Ureter (tissue), 1 donor: ENCODE measurements around the gene LY6G5C. TPM values are rescaled to one million over a fixed set of nuclear protein-coding genes. Genes with fewer than 3 reads are reported as not detected.

ENCODE experiments used
- DNase-seq: peaks from one replicate; pipeline ENCODE4 v3.0.0-alpha.2; 2020; ENCODE audit warnings: low spot score
- total RNA-seq: library from RNA; stranded (reverse); gene quantifications from one replicate; pipeline ENCODE4 v1.2.4, GENCODE V29; 2023
- donor health status: DM: yes; HTN: yes; CAD: no.

Gene LY6G5C
- total RNA-seq, 1 donor from 2014 or later: 3.0 TPM

DNA sequence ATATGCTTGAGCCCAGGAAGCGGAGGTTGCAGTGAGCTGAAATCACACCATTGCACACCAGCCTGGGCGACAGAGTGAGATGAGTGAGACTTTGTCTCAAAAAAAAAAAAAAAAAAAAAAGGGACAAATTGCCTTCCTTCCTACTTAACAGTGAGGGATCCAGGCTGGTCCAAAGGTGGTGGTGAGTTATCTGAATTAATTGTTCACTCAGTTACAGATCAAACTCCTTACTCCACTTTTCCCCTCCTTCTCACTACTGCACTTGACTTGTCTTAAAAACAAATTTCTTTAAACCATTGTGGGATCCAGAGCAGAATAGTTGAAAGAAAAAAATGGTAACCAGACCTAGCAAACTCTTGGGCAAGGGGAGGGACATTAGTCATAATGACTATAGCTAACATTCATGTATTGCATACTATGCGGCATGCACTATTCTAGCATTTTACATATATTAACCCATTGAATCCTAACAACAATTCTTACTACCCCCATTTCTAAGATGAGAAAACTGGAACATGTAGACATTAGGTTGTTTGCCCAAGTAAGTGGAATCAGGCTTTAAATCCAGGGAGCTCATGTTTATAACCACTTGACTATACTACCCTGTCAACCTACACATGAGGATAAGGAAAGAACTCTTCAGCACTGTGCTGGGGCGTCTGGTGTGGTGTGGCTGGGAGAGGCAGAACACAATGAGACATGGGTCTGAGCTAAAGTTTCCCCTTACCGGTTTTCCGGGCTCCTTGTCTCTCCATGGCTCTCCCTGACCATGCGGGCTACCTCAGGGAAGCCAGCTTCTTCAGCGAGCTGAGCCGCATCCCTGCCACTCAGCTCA lies 17.5 kb downstream of the LY6G5C start:
- DNase-seq: no peak

DNA sequence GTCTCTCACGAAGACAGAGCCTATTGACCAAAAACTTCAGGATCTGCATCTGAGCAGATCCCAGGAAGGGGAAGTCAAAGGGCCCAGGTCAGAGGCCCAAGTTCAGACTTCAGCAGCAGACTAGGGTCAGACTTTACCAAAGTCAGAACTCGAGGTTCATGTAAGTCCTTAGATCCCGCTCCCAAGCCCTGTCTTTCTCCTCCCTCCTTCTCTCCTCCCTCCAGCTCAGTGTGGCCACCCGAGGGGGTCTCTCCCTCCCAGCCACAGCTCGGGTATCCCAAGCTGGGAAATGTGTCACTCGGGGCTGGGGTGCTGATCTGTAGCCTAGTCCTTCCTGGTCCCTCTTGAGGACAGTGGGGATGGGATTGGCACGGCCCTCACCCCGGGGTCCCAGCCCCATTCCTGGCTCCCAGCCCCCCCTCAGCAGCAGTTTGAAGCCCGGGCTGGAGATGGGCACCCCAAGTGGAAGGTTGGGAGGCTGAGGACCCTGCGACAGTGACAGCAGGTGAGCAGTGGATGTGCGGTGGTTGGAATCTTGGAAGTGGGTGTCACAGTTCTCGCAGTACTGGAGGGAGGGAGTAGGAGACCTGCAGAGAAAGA lies 18.6 kb downstream of the LY6G5C start:
- no peak for DNase-seq

DNA sequence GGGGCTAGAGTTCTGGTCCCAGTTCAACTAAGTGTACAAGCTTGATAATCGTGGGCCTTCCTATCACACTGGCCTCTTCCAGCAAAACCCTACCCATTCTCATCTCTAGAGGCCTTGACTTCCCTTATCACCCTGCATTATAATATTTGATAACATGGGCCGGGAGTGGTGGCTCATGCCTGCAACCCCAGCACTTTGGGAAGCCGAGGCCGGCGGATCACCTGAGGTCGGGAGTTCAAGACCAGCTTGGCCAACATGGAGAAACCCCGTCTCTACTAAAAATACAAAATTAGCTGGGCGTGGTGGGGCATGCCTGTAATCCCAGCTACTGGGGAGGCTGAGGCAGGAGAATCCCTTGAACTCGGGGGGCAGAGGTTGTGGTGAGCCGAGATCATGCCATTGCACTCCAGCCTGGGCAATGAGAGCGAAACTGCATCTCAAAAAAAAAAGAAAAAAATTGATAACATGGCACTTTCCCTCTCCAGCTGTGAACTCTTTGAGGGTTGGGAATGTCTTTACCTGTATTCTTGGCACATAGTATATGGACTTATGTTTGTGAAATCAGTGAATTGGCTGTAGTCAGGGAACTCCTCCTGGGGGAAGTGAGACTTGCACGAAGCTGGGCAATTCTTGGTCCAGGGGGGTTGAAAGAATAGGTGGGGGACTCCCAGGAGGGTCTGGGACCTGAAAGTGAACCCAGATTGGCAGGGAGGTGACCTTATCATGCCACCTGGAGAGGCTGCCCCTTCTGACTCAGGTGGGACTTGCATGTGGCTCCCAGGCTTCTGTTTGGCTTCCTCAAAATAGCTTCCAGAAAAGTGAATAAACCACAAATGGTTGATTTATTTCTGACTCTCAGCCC lies 19.4 kb downstream of the LY6G5C start:
- no peak for DNase-seq

DNA sequence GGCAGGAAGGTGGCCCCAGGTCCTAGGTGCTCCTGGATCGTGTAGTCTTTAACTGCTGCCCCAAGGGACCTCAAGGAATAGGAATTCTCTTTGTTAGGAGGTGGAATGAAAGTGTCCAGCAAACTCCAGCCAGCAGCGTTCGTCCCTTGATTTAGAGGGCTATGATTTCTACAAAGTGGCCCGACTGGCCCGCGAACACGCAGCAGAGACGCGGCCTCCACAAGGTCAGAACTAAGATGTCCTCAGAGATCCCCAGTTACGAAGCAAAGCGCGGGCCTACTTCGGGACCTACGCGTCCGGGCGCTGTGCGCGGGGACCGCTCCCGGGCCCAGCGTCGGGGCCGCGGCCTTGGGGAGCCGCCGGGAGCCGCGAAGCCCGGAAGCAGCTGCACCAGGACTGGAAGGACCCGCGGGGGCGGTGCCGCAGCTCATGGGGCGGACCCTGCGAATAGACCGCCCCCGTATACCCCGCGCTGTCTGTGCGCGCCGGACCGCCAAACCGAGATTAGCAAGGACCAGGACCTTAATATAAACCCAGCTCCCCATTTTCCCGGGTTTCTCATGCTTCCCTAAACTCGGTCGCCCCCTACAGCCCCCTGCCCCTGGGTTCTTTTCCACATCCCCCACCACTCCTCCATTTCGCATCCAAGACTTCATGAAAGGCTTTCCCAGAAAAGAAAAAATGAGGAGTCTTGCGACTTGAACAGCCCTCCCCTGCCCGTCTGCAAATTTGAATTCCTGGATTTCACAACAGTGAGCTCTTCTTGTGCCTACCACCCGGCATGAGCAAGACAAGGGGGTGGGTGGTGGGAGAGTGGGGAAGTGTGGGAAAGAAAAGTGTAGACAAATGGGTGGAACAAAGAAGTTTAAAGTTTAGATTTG lies 20.2 kb downstream of the LY6G5C start, which contains the start of gene C6orf47:
TSS of gene C6orf47 (minus strand) at position 398 of the 881 bp plus-strand sequence. CDS start 831 bp downstream, outside the sequence.
- peak; percentile 87 for DNase-seq

DNA sequence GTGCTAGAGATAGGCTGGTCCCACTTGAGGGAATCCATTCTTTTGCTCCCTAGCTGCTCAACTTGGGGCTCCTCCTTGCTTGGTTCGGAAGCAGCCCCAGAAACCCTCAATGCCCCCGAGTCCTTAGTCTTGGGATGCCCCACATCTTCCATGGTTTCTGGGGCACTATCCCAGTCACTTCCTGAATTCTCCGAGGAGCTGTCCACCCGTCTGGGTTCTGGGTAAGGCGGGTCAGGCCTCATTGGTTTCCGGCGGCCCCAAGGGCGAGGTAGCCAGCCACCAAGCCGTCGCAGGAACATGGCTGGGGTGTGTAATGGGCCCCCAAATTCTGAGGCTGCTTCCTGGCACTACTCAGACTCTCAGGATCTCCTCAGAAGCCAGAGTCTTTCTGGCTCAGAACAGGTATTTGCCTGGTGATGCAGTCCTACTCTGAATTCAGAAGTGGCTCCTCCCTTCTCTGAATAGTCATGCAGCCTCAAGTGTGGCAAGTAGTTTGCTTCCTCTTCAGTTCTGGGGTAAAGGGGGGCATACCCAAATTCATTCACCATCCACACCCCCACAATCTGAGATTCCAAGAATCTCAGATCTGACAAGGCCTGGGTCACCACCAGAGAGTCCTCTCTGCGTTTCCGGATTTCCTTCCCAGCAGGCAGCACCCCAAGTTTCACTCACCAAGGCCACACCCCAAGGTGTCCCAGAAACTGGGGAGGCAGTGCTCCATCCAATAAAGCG lies 21.1 kb downstream of the LY6G5C start:
- DNase-seq: no peak

DNA sequence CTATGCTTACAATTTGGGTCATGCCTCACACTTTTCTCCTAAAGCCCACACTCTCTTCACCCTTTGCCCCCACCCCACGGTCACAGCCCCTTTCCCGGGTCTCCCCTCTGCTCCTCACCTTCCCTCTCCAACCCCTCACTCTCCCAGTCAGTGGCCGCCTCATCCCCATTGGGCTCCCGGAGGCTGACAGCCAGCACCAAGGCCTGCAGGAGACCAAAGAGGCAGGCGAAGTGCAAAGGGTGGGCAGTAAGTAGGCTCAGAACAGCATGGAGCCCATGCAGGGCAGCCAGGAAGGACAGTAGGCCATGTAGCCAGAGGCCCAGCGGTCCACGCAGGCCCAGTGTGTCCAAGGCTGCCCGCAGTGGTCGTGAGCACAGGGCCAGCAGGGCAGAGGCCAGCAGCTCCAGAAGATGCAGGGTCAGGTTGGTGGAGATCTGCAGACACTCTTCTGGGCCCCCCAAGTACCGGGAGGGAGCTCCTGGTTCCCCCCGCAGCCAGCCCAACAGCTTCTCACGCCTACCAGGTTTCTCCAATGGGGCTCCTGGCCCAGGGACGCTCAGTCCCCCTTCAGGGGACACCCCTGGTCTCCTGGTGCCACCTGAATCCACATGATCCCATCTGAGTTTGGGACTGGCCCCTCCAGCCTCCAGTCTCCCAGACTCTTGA lies 21.8 kb downstream of the LY6G5C start:
- no peak for DNase-seq

DNA sequence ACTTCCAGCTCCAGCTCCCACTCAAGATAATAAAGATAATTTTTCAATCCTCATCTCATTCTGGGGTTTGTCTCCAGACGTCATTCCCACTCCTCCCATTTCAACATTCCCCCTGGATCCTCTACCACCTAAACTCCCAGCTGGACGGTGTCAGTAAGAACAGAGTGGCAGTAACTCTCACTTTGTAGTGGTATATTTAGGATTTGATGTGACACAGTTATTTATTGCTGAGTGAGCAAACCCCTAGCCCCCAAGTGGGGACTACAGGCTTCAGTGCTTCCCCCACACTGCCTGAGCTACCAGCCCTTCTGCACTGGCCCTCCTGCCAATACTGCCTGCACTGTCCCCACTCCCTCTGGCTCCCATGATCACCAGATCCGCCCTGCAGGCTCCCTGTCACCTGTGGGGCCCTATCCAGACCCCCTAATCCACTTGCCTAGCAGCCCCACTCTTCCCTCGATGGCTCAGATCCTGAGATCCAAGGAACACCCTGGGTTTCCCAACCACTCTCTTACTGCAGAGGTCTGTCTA lies 22.6 kb downstream of the LY6G5C start:
- no peak for DNase-seq

DNA sequence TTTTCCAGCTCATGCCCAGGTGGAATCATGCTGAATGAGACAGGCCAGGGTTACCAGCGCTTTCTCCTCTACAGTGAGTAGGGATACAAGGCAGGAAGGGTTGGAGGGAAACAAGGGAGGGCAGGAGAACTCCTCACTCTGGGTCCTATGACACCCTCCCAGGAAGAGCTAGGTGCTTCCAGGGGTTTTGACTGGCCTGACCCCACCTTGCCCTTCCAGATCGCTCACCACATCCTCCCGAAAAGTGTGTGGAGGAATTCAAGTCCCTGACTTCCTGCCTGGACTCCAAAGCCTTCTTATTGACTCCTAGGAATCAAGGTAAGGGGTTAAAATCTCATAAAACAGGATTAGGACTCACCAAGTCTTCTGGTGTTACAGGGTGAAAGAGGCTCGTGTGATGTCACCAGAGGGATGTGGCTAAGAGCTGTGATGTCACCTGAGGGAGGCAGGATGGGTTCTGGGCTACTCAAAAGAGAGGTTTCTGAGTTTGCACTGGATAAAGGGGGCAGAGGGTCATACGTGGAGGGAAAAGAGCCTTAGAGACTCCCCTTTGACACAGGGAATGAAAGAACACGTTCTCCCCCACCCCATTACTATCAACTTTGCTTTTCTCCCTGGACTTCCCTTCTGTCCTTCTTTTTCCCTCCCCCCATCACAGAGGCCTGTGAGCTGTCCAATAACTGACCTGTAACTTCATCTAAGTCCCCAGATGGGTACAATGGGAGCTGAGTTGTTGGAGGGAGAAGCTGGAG lies 23.3 kb downstream of the LY6G5C start:
- DNase-seq: no peak

DNA sequence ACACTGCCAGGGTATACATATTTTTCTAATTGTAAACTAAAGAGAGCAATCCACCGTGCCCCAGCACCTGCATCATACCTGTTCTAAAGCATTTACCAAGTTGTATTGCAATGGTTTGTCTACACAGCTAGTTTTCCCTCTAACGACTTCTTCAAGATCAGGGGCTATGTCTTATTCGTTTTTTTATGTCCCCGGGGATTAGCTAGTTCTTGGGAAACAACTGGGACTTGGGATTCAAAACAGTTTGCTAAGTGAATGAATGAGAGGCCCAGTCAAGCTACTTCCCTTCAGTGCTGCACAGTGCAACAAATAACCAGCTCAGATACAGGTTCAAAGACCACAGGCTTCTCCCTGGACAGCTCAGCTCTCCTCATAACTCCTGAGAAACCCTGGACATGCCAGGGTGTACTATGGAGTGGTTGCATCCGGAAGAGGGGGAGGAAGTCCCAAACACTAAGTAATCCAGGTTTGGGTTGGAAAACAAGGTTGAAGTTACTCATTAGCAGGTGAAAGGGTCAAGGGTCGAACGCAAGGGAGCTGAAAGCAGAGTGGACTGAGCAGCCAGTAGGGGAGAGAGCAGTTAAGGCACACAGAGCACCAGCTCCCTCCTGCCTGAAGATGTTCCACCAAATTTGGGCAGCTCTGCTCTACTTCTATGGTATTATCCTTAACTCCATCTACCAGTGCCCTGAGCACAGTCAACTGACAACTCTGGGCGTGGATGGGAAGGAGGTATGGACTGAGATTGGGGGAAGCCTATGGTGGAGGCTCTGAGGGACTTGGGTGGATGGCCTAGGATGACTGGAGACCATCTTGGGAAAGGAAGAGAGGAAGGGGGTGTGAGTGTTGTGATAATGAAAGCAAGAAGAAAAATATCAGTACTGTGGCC lies 25.3 kb downstream of the LY6G5C start, which contains the start of gene APOM:
TSS of gene APOM (plus strand) at position 546 of the 889 bp plus-strand sequence. CDS start at position 619, 73 bp downstream.
- DNase-seq: no peak

DNA sequence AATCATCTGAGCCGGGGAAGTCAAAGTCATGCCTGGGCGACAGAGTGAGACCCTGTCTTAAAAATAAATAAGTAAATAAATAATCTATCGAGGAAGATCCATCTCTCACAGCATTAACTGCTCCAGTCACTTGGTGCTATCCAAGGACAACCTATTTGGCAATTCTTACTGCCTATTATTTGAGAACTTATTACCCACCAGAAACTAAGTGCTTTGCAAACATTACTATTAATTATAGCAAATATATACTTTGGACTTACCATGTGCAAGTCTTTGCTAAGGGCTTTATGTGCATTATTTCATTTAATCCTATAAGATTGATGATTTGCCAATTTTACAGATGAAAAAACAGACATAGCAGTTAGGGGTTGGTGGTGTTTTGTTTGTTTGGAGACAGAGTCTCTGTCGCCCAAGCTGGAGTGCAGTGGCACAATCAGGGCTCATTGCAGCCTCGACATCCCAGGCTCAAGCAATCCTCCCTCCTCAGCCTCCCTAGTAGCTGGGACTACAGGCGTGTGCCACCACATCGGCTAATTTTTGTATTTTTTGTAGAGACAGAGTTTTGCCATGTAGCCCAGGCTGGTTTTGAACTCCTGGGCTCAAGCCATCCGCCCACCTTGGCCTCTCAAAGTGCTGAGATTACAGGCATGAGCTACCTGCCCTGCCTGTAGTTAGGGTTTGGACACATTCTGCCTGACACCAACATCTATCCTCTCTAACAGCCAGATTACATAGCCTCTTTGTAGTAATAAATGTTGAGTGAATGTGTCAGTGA lies 26.1 kb downstream of the LY6G5C start:
- DNase-seq: no peak

DNA sequence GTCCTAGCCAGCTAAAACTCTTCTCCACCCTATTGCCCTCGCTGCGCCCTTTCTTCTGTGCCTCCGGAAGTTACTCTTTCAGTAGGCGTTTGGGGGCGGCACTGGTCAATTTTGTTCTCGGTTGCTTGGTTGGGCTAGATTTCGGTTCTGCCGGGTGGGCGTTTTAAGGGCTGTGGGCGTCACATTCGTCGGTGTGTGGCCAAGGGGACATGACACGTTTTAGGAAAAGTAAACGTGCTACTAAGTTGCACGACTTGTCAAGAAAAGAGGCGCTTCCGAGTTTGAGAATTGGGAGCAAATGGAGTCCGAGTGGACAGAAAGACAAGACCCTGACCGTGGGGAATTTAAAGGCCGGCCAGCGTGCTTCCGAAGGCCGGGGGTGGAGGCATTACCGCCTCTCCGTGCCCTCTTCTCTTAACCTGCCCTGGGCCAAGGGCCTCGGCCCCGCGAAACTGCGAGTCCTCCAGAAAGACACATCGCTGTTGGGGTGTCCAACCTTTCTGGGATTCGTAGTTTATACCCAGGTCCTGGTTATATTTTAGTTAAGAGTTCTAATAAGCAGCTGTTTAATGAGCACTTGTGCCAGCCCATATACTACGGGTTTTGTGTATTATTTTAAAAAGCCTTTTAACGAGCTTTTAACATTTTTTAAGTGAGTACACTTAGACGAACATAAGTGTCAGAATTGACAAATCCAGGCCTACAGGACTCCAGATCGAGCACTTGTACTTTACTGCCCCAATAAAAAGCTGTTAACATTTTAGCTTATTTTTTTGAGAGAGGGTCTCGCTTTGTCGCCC lies 27.7 kb downstream of the LY6G5C start:
- DNase-seq: peak; percentile 90

DNA sequence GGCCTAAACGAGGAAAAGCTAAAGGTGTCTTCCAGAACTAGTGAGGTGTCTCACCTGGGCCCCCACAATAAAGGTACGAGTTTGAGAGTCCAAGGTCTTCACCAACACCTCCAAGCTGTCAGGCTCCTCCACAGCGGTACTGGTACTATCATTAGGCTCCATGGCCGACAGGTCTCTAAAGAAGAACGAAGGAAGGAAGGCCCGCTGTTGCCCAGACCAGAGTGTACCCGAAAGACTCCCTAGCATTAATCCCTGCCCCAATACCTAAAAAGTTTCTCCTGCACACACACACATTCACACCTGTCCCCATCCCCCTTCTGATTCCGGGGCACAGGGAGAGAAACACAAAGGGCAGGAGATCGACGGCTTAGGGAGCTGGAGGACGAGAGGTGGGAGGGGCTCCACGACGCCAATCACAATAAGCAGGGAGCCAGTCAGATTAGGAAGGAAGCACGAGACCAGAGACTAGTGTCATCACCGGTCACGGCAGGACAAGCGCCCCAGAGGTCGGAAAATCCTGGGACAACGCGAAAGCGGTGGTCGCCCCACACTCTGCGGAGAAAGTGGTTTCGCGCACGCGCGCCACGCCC lies 29.2 kb downstream of the LY6G5C start:
- peak; percentile 81 for DNase-seq

DNA sequence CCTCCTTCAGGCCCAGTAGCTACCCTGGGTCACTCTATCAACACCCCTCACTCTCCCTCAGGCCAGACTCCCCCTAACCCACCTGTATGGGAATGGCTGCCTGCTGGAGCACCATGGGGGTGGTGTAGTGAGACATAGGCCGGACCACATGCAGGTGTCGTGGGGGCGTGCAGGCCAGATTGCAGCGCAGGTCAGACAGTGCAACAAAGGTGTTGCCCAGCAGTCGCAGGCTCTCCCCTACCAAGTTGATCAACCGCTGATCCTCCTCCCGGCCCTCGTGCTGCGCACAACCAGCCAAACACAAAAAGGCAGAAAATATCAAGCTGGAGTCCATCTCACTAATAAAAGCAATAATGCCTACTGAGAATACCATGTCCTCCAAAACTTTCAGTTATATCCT lies 35.5 kb downstream of the LY6G5C start:
- no peak for DNase-seq

DNA sequence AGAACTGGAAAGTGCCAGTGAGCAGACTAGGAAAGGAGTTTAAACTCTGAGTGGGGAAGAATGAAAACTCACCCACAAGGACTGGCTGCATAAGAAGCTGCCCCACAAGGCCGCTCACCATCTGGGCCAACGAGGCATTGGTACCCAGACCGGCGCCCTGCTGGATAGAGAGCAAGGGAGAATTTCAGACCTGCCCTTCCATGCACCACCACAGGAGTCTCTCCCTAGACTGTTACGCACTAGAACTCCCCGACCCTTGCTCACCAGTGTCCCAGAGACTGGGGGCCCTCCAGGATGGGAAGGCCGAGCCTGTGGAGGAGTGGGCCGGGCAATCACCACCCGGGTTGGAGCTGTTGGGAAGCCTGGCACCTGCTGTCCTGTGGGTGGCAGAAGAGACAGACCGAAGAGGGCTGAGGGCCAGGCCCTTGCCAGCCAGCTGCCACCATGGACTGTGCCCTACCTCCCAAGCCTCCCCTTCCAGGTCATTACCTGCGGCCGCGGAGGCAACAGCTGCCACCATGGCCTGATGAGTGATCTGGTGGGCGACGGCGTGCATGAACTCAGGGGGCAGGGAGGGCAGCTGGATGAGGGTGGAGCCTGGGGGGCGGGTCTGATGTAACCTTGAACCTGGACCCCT lies 36.9 kb downstream of the LY6G5C start:
- no peak for DNase-seq
